Stimulated activated naive CD4-positive, alpha-beta T cell treated with Interleukin-2 at 50 U/mL for 16 hours (primary cell): Measurements from ENCODE around the gene PHF23.

Source experiments
- DNase-seq: peaks from one replicate; lab custom pipeline; 2025; lab: John Stamatoyannopoulos, UW

Gene PHF23

DNA sequence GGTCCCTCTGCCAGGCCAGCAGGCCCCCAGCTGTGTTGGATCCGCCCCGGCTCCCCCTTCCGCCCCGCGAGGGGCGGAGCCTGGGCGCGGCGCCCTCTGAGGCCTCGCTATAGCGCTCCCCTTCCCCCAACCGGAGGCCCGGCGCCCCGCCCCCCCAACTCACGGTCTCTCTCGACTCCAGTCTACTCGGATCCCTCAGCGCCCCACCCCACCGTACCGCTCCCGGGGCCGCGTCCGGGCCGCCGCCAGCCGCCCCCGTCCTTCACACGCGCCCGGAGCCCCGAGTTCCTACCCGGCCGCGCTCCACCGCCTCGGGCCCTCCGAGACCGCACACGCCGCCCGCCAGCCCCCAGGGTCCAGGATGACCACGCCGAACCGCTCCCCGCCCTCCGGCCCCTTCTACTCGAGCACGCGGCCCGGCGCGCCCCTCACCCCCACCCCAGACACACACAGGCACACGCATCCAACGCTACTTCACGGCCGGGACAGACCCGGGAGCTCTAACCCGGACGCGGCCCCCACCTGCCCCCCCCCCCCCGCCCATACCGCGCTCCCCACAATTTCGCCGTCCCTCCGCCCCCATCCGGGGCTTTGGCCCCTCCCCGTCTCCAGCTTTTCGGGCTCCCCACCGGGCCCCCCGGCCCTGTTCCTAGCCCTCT lies 1.4 kb downstream of the PHF23 start:
- peak; percentile 82 for DNase-seq

DNA sequence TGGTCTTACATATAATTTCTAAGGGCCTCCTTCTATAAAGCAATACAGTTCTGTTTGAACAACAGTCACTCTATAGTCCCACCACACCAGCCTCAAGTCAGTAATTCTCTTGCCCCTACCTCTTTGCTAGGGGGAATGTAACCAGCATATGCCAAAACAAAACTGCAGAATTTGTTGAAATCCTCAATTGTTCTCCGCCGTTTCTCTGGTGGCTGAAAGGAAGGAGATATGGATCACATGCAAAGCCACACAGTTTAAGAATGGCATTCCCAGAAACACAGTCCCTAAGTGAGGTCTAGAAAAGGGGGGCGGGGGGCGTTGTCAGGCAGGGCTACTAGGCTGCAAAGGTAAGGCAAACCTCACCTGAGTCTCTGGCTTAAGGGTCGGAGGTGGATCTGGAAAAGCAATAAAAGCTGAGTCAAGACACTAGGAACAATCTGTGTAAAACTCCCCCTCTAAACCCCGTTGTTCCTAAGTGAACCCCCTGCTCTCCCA lies 1.9 kb downstream of the PHF23 start:
- DNase-seq, result no peak

DNA sequence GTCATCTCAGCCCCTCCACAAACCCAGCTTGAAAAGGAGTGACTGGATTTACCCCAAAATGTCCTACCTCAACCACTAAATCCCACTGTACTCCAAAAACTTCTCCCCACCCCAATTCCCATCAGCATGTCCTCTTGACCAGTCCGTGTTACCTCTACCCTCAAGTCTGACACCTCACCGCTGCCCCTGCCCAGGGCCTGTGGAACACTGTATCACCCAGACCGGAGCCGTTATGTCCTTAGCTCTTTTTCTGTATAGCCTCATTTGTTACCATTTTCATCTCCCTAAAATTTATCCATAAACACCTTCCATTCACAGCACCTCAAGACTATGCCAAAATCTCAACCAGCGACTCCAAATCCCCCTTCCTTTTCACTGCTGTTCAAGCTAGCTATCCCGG lies 2.4 kb downstream of the PHF23 start:
- DNase-seq, result no peak

DNA sequence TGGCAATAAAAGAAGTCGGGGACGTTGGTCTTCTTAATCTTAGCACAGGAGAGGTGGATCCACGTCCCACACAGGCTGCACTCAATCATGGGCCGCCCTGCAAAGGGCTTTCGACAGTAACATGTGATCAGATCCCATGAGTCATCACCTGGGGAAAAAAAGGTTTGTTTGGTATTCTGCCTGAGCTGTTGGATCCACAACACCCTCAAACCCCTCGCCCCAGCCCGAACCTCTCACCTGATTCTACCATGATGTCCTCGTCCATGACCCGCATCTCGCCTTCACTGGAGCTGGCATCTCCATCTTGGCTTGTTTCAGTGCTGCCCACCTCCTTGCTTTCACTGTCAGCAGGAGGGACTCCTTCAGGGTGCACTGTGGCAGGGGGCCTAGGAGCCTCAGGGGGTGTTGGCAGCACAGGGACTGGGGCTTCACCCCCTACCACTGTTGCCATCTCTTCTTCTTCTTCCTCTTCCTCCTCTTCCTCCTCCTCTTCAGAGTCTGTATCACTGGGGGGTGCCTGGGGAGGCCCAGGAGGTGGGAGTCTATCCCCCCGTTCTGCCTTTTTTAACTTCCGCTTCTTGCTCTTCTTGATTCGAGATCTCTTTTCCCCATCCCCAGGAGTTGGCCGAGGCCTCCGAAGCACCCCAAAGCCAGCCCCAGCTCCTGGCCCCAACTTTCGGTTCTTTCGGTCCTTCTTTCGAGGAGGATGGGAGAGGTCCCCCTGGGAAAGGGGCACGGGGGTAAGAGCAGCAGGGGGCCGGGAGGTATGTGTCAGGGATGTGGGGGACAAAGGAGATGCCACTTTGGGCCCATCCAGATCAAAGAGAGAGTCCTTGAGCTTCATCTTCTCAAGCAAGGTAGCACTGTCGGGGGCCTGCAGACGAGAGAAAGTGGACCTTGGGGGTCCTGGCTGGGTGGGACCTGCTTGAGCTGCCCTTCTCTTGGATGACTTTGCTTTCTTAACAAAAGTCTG lies 3.3 kb downstream of the PHF23 start:
- no peak for DNase-seq

DNA sequence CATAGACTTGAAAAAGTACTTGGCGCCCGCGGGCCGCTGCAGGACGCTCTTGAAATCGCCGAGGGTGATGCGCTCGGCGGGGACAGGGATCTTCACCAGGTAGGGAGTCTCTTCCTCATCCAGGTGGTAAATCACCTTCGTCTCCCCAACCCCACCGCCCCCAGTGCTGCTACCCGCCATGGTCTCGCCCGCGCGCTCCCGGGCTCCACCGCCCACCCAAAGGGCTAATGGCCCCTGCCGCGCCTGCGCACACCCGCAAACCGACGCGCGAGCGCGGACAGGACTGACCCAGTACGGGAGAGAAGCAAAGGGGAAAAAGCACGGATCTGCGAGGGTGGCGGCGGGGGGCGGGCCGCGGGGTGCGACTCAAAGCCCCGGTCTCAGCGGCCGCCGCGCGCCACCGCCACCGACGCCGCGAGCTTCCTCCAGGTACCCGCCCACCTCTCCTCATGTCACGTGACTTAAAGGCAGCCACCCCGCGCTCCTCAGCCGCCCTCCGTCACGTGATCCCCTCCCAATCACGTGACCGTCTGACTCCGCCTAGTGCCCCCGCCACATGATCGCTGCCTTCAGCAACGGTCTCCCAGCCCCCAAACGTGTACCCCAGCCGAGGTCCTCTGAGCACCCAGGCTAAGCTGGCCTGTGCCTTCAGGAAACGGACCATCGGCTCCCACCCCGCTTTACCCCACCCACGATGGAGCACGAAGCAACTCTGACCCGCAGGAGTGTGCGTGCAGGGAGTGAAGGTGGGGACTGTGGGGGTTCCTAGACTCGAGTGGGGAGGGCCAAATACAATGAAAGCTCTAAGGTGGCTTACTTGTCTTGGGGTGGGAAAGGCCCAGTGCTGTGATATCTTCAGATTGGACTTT lies 4.9 kb downstream of the PHF23 start, which contains the start of gene DVL2:
Gene DVL2, minus strand, starts transcription at position 435 of the 869 bp plus-strand sequence. Its CDS starts 255 bp downstream, at position 180.
- peak; percentile 94 for DNase-seq

DNA sequence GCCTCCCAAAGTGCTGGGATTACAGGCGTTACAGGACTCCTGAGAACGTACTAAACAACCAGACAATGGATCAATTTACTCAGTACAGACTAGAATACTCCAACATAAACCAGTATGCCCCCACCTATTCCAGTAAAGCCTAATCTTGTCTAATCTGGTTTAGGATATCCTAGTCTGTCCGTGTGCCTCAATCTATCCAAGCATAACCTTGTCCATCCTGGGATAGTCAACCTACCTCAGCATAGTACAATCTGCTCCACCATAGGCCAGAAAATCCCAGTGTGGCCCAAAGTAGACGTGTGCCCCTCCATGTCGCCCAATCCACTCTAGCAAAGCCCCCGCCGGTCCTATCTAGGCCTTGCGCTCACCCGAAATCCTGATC lies 5.6 kb downstream of the PHF23 start:
- no peak for DNase-seq

DNA sequence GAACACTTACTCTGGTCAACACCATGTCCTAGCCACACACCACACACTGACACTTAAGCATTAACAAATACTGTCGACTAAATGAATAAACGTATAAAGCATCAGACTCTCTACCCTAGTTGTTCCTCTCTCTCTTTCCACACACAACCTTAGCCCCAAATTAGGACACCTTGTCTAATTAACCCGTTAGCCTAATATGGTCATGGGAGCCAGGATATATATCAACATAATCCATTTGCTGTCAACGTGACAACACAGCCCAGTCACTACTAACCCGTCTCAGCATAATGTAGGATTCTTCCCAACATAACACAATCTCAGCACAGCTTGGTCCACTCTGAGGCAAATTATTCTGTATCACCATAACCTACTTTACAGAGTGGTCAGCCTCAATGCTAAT lies 7.1 kb downstream of the PHF23 start:
- no peak for DNase-seq

DNA sequence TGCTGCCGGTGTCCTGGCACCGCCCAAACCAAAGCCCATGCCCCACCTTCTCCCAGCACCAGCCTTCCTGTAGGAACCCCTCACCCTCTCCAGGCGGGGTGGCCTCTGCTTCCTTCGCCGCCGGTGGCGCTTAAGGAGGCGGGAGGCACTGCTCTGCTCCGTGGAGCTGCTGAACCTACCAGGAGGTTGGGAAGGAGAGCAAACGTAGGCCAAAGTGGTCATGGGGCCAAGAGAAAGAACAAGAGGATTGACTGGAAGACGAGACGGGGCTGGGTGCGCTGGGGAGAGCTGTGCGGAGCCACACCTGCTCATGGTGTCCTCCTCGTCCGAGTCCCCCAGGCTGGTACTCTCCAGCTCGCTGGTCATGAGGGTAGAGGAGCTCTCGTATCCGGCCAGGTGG lies 9.8 kb downstream of the PHF23 start:
- DNase-seq, result no peak

DNA sequence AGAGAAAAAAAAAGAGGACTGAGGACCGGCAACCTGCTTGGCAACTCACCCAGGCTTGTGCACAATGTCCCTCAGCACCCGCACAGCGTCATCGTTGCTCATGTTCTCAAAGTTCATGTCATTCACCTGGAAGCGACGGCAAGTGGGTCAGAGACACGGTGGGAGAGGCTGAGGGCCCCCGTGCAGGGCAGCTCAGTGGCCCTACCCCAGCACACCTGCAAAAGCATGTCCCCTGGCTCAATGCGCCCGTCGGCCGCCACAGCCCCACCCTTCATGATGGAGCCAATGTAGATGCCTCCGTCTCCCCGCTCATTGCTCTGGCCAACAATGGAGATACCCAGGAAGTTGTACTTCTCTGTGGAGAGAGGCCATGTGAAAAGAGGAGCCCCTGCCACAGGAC lies 10.3 kb downstream of the PHF23 start:
- DNase-seq, result no peak

DNA sequence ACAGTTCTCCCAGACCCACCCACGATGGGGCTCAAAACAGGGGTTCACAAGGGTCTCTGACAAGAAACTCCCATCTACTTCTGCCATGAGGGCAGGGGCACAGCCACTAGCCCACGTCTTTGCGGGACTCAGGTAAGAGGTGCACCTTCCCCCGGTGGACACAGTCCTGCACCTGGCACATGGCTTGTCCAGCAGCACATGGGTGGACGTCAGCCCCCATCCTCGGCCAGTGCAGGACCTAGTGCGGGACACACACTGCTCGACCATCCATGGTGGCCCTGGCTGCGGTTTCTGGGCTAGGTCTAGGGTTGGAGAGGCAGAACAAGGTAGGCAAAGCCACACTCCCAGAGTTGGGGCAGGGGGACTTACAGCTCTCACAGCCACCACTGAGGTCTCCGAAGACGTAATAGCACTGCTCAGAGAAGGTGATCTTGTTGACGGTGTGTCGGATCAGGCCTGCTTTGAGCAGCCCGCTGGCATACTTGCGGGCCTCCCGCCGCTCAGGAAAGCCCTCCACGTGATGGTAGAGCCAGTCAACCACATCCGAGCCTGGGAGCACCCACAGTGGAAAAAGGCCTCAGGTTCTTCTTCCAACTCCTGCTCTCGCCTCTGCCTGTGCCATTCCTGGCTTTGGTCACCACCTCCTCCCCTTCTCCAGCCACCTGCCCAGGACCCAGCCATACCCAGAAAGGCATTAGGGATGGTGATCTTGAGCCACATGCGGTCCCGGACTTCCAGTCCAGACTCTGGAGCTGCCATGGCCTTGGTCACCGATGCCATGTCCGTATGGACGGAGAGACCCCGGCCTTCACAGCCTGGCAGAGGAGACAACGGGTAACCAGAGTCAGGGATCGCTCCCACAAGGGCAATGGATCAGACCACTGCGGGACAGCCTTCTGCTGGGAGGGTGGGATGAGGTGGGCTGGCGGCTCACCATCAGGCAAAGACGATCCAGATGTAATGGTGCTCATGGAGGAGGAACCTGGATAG lies 12.2 kb downstream of the PHF23 start:
- DNase-seq, result no peak

DNA sequence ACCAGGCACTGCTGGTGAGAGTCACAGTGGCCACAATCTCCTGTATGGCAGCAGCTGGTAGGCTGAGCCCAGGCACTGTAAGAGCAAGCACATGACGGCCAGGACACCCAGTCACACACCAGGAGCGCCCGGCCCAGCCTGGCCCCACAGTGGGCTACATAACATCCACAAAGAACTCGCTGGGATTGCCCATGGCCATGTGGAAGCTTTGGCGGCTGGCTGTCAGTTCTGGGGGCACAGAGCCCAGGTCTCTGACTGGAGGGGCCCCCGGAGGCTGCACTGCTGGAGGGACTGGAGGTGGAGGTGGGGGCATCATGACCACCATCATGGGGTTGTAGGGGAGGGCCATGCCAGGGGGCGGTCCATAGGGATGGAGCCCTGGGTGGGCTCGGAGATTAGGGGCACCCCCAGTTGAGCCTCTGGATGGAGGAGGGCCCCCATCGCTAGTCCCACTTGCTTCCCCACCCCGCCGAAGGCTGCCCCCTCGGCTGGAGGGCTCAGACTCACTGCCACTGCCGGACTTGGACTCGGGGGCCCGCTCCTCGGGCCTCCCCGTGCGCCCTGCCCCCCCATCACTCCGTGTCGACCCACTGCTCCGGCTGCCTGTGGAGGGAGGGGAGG lies 13.4 kb downstream of the PHF23 start:
- DNase-seq, result no peak

DNA sequence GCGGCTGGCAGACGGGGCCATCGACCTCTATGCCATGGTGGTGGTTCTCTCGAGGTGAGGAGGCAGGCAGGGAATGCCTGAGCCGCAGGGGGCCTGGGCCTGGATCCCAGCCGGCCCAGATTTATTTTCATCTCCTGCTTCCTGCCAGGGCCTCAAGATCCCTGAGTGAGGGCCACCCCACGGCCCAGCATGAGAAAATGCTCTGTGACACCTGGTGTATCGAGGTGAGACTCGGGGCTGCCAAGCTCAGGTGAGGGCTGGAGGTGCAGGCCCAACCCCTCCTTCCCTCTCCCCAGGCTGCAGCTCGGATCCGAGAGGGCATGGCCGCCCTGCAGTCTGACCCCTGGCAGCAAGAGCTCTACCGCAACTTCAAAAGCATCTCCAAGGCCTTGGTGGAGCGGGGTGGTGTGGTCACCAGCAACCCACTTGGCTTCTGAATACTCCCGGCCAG lies 14.6 kb downstream of the PHF23 start:
- no peak for DNase-seq

DNA sequence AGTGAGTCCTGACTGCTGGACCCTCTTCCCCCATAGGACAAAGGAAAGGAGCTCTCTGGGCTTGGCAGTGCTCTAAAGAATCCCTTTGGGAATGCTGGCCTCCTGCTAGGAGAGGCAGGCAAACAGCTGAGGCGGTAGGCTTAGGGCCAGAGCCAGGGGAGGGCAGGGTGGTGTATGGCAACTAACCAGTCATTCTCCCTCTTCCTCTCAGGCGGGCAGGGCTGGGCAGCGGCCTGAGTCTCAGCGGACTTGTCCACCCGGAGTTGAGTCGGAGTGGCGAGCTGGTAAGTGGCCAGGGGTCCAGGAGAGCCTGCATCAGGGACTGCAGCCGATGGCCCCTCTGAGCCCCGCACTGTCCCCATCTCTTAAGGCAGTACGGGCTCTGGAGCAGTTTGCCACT lies 15.1 kb downstream of the PHF23 start:
- no peak for DNase-seq

DNA sequence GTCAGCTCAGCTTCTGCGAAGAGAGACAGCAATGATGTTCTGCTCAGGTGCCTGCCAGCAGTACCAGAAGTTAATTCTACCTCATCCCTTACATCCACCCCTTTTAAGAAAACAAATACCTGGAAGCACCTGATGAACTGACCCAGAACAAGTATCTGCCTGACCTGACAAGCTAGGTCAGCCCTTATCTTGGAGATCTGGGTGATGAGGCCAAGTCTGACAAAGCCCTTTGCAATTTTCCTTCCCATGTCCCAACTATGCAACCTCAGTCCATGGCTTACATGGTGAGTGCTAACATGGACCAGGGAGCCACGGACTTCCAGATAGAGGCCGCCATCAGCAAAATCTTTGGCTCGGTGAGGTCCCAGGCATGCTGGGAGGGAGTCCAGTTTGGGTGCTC lies 15.9 kb downstream of the PHF23 start:
- DNase-seq, result no peak

DNA sequence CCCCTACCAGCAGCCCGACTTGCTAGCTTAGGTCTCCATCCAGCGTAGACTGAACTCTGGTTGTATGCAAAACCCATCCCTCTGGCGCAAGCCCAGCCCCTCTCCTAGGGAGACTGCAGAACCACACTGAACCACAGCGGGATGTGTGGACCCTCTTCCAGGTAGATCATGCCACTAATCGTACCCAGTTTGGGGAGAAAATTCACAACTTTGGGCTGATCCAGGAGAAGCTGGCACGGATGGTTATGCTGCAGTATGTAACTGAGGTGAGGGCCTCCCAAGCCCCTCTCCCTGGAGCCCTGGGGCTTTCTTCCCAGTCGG lies 16.3 kb downstream of the PHF23 start:
- no peak for DNase-seq

DNA sequence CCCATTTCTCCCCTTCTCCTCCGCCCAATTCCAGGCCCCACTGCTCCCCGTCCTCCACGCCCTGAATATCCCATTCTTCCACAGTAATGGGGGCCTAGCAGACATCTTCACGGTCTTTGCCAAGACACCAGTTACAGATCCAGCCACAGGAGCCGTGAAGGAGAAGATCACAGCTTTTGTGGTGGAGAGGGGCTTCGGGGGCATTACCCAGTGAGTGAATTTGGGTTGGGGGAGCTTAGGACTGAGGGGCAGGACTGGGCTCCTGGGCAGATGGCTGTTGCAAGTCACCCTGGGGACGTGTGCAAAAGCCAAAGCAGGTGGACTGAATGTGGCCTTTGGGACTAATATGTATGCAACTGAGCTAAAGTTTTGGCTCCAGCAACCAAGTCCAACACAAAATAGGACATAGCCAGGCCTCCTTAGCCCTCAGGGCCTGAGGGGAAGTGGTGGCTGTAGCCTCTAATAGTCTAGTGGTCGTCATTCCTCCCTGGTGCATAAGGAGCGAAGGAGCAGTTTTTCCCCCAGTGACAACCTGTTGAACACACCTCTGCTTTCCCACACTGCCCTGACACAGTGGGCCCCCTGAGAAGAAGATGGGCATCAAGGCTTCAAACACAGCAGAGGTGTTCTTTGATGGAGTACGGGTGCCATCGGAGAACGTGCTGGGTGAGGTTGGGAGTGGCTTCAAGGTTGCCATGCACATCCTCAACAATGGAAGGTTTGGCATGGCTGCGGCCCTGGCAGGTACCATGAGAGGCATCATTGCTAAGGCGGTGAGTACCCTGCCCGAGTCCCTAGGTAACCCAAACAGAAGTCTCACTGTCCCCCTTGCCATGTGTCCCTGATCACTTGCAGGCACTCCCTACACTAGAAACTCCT lies 16.9 kb downstream of the PHF23 start:
- DNase-seq, result no peak

DNA sequence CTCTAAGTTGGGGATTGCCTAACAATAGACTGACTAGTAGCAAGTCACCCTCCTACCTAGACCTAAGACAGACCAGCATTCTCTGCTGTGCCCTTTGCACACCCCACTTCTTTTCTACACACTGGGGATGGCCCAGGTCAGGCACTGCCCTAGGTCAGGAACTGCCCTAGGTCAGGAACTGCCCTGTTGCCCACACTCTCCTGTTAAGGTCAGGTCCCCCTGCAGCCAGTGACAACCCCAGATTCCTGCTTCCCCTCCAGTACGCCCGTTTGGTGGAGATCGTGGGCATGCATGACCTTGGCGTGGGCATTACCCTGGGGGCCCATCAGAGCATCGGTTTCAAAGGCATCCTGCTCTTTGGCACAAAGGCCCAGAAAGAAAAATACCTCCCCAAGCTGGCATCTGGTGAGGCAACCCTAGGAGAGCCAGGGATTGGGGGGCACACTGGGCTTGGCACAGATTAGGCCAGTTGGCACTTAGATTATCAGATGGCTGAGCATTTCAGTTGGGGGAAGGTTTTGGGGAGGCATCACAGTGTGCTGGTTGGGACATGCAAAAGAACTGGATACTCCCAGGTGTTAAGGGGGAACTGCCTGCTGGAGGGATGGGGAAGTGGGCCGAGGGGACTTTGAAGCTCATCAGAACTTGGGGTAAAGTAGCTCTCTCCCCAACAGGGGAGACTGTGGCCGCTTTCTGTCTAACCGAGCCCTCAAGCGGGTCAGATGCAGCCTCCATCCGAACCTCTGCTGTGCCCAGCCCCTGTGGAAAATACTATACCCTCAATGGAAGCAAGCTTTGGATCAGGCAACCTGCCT lies 17.8 kb downstream of the PHF23 start:
- no peak for DNase-seq

DNA sequence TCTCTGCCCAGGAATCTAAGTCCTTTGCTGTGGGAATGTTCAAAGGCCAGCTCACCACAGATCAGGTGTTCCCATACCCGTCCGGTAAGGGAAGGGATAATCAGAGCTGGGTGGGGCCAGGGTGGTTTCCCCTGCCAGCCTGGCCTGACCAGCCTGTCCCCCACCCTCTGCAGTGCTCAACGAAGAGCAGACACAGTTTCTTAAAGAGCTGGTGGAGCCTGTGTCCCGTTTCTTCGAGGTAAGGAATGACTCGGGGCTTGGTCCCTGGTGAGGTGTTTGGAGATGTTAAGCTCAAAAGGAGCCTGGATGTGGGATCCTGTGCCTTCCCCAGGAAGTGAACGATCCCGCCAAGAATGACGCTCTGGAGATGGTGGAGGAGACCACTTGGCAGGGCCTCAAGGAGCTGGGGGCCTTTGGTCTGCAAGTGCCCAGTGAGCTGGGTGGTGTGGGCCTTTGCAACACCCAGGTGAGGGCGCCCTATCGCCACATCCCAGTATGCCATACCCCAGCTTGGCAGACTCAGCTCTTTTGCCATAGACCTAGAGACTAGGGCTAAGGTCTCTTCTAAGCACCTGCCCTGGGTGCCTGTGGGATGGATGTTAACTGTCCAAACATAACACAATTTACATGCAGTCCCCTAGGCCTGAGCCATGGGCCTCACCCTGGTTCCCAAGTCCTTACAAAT lies 18.5 kb downstream of the PHF23 start:
- peak; percentile 48 for DNase-seq
